ENCODE results near the gene GK2.

GK2 gene

DNA sequence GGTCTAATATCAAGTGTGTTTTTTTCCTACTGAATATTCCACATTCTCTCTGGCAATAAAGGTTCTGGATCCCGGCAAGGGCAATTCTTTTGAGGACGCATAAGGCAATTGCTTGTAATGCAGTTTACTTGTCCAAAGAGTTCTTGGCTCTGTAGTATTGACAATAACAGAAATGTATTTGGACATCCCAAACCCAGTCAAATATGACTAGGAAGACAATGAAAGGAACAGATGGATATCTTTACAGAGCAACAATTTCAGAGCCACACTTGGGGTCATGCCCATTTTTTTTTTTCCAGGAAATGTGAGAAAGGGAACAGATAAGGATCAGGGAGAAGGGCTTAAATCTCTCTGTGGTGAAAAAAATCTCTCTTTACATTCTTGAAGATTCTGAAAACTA is 12.2 kb downstream of the GK2 start (continued):
- TF ChIP-seq, protein P1, sequence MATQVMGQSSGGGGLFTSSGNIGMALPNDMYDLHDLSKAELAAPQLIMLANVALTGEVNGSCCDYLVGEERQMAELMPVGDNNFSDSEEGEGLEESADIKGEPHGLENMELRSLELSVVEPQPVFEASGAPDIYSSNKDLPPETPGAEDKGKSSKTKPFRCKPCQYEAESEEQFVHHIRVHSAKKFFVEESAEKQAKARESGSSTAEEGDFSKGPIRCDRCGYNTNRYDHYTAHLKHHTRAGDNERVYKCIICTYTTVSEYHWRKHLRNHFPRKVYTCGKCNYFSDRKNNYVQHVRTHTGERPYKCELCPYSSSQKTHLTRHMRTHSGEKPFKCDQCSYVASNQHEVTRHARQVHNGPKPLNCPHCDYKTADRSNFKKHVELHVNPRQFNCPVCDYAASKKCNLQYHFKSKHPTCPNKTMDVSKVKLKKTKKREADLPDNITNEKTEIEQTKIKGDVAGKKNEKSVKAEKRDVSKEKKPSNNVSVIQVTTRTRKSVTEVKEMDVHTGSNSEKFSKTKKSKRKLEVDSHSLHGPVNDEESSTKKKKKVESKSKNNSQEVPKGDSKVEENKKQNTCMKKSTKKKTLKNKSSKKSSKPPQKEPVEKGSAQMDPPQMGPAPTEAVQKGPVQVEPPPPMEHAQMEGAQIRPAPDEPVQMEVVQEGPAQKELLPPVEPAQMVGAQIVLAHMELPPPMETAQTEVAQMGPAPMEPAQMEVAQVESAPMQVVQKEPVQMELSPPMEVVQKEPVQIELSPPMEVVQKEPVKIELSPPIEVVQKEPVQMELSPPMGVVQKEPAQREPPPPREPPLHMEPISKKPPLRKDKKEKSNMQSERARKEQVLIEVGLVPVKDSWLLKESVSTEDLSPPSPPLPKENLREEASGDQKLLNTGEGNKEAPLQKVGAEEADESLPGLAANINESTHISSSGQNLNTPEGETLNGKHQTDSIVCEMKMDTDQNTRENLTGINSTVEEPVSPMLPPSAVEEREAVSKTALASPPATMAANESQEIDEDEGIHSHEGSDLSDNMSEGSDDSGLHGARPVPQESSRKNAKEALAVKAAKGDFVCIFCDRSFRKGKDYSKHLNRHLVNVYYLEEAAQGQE (tag by site-specific recombination; IDR thresholded peaks at IDR 0.05): no peak
- TF ChIP-seq, protein P2, sequence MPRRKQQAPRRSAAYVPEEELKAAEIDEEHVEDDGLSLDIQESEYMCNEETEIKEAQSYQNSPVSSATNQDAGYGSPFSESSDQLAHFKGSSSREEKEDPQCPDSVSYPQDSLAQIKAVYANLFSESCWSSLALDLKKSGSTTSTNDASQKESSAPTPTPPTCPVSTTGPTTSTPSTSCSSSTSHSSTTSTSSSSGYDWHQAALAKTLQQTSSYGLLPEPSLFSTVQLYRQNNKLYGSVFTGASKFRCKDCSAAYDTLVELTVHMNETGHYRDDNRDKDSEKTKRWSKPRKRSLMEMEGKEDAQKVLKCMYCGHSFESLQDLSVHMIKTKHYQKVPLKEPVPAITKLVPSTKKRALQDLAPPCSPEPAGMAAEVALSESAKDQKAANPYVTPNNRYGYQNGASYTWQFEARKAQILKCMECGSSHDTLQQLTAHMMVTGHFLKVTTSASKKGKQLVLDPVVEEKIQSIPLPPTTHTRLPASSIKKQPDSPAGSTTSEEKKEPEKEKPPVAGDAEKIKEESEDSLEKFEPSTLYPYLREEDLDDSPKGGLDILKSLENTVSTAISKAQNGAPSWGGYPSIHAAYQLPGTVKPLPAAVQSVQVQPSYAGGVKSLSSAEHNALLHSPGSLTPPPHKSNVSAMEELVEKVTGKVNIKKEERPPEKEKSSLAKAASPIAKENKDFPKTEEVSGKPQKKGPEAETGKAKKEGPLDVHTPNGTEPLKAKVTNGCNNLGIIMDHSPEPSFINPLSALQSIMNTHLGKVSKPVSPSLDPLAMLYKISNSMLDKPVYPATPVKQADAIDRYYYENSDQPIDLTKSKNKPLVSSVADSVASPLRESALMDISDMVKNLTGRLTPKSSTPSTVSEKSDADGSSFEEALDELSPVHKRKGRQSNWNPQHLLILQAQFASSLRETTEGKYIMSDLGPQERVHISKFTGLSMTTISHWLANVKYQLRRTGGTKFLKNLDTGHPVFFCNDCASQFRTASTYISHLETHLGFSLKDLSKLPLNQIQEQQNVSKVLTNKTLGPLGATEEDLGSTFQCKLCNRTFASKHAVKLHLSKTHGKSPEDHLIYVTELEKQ (tag by site-specific recombination; IDR thresholded peaks at IDR 0.05; ENCODE audit: borderline replicate concordance): no peak
- TF ChIP-seq REPIN1 (tag by site-specific recombination; IDR thresholded peaks at IDR 0.05; ENCODE audit: low read depth) (no peak), ZNF140 (tag by site-specific recombination; IDR thresholded peaks at IDR 0.05) (no peak), ZNF350 (tag by site-specific recombination; IDR thresholded peaks at IDR 0.05) (no peak), ZNF433 (tag by site-specific recombination; IDR thresholded peaks at IDR 0.05; ENCODE audit: low read depth) (no peak), ZNF354C (tag by site-specific recombination; IDR thresholded peaks at IDR 0.05; ENCODE audit: borderline replicate concordance, low read depth) (no peak)
- TF ChIP-seq, protein P3, sequence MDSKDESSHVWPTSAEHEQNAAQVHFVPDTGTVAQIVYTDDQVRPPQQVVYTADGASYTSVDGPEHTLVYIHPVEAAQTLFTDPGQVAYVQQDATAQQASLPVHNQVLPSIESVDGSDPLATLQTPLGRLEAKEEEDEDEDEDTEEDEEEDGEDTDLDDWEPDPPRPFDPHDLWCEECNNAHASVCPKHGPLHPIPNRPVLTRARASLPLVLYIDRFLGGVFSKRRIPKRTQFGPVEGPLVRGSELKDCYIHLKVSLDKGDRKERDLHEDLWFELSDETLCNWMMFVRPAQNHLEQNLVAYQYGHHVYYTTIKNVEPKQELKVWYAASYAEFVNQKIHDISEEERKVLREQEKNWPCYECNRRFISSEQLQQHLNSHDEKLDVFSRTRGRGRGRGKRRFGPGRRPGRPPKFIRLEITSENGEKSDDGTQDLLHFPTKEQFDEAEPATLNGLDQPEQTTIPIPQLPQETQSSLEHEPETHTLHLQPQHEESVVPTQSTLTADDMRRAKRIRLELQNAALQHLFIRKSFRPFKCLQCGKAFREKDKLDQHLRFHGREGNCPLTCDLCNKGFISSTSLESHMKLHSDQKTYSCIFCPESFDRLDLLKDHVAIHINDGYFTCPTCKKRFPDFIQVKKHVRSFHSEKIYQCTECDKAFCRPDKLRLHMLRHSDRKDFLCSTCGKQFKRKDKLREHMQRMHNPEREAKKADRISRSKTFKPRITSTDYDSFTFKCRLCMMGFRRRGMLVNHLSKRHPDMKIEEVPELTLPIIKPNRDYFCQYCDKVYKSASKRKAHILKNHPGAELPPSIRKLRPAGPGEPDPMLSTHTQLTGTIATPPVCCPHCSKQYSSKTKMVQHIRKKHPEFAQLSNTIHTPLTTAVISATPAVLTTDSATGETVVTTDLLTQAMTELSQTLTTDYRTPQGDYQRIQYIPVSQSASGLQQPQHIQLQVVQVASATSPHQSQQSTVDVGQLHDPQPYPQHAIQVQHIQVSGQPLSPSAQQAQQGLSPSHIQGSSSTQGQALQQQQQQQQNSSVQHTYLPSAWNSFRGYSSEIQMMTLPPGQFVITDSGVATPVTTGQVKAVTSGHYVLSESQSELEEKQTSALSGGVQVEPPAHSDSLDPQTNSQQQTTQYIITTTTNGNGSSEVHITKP (tag by site-specific recombination; IDR thresholded peaks at IDR 0.05): no peak
- TF ChIP-seq, protein P4, sequence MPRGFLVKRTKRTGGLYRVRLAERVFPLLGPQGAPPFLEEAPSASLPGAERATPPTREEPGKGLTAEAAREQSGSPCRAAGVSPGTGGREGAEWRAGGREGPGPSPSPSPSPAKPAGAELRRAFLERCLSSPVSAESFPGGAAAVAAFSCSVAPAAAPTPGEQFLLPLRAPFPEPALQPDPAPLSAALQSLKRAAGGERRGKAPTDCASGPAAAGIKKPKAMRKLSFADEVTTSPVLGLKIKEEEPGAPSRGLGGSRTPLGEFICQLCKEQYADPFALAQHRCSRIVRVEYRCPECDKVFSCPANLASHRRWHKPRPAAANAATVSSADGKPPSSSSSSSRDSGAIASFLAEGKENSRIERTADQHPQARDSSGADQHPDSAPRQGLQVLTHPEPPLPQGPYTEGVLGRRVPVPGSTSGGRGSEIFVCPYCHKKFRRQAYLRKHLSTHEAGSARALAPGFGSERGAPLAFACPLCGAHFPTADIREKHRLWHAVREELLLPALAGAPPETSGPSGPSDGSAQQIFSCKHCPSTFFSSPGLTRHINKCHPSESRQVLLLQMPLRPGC (tag by site-specific recombination; IDR thresholded peaks at IDR 0.05): no peak

DNA sequence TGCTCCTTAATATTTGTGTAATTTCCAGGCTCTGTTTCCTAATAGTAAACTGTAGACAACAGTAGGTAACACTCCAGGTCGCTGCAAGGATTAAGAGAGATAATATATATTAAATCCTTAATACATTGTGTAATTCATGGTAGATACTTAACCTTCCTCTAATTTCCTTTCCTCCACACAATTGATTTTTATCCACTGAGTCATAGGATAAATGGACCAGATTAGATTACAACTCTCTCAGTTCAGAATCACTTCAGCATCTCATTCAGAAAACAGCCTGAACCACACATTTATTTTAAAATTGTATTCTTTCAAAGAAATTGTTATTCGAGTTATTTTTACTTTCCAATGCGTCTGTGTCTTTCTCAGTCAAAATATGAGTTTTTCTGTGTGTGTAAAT is 17.1 kb downstream of the GK2 start:
- Histone ChIP-seq H3K4me3 (ENCODE audit: low read depth, low read length) (no peak overlapping the region), H3K36me3 (ENCODE audit: control insufficient read depth in 2 of 2, insufficient read depth in 1 of 2, low read length in 2 of 2) (no peaks in the 10 kb centered on the region), H3K4me1 (ENCODE audit: control insufficient read depth, insufficient read depth, low read length) (no peaks in the 10 kb centered on the region), H3K9me3 (ENCODE audit: control insufficient read depth, insufficient read depth, low read depth, low read length) (no peaks in the 10 kb centered on the region), H3K27ac (ENCODE audit: extremely low read depth, low read depth, low read length) (no peak overlapping the region)
- ChIA-PET CTCF (no interaction called here), POLR2A (no interaction called here)
- no peak for TF ChIP-seq ZNF155 (tag by site-specific recombination; IDR thresholded peaks at IDR 0.05)
- no peak for TF ChIP-seq SP2 (tag by site-specific recombination; IDR thresholded peaks at IDR 0.05)
- no peak for TF ChIP-seq ZNF426 (tag by site-specific recombination; IDR thresholded peaks at IDR 0.05)
- TF ChIP-seq ZNF132 (tag by site-specific recombination; IDR thresholded peaks at IDR 0.05; ENCODE audit: borderline replicate concordance): no peak
- TF ChIP-seq, protein P5, sequence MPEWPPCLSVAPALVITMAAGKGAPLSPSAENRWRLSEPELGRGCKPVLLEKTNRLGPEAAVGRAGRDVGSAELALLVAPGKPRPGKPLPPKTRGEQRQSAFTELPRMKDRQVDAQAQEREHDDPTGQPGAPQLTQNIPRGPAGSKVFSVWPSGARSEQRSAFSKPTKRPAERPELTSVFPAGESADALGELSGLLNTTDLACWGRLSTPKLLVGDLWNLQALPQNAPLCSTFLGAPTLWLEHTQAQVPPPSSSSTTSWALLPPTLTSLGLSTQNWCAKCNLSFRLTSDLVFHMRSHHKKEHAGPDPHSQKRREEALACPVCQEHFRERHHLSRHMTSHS (tag by site-specific recombination; IDR thresholded peaks at IDR 0.05): no peak
- TF ChIP-seq, protein P2 (tag by site-specific recombination; IDR thresholded peaks at IDR 0.05; ENCODE audit: borderline replicate concordance): no peak
- TF ChIP-seq, protein P6, sequence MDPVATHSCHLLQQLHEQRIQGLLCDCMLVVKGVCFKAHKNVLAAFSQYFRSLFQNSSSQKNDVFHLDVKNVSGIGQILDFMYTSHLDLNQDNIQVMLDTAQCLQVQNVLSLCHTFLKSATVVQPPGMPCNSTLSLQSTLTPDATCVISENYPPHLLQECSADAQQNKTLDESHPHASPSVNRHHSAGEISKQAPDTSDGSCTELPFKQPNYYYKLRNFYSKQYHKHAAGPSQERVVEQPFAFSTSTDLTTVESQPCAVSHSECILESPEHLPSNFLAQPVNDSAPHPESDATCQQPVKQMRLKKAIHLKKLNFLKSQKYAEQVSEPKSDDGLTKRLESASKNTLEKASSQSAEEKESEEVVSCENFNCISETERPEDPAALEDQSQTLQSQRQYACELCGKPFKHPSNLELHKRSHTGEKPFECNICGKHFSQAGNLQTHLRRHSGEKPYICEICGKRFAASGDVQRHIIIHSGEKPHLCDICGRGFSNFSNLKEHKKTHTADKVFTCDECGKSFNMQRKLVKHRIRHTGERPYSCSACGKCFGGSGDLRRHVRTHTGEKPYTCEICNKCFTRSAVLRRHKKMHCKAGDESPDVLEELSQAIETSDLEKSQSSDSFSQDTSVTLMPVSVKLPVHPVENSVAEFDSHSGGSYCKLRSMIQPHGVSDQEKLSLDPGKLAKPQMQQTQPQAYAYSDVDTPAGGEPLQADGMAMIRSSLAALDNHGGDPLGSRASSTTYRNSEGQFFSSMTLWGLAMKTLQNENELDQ (tag by site-specific recombination; IDR thresholded peaks at IDR 0.05; ENCODE audit: low read depth): no peak

Data from HEK293 (cell line).